ENCODE results near the gene PDZK1IP1.
A peak's percentile ranks its signal among the peaks of the same experiment; 100 is the strongest.
"Not testable (repeated sequence)": the region's sequence is repeated elsewhere in the genome, so short reads cannot be mapped to it uniquely, and the experiment has no call there.

PDZK1IP1 gene

GRCh38 chr1:47193496-47193895 lies 3.7 kb upstream of the PDZK1IP1 start:
- DNase-seq, result not testable (repeated sequence)

GRCh38 chr1:47192458-47193384 lies 2.9 kb upstream of the PDZK1IP1 start:
- DNase-seq, result peak; percentile 76

- DNase-seq, result no peak
Measured at GRCh38 chr1:47191940-47192457, 2.2 kb upstream of the PDZK1IP1 start.

DNA sequence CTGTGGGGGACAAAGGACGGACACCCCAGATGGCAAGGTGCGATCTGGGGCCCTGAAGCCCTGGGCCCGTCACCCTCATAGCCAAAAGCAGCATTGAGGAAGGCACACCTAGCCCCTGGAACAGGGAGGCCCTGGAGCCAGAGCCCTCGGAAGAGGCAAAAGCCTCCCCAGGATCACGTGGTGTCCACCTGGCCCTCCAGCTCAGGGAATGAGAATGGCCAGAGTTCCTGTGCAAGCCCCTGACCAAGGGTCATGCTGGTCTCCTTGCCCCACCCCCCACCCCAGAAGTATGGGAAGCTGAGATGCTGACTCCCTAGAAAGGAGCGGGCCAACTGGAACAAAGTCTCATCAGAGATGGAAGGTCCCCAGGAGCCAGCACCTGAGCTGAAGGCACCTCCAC lies 1.0 kb upstream of the PDZK1IP1 start:
- DNase-seq, result no peak

- DNase-seq, result no peak
Measured at GRCh38 chr1:47190509-47190855, 646 bp upstream of the PDZK1IP1 start.

GRCh38 chr1:47188791-47189785 lies 748 bp downstream of the PDZK1IP1 start:
- no peak for DNase-seq

DNA sequence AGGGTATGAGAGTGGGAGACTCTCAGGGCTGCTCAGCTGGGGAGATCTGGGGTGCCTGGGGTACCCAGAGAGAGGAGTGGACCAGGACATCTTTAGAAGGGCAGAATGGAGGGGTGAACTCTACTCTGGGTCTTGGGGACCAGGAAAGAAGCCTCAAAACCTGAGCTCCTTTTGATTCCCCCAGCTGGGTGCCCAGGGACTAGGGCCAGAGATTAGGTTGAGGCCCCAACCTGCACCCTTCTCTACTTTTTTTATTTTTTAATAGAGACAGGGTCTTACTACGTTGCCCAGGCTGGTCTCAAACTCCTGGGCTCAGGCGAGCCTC lies 1.9 kb downstream of the PDZK1IP1 start:
- no peak for DNase-seq

DNA sequence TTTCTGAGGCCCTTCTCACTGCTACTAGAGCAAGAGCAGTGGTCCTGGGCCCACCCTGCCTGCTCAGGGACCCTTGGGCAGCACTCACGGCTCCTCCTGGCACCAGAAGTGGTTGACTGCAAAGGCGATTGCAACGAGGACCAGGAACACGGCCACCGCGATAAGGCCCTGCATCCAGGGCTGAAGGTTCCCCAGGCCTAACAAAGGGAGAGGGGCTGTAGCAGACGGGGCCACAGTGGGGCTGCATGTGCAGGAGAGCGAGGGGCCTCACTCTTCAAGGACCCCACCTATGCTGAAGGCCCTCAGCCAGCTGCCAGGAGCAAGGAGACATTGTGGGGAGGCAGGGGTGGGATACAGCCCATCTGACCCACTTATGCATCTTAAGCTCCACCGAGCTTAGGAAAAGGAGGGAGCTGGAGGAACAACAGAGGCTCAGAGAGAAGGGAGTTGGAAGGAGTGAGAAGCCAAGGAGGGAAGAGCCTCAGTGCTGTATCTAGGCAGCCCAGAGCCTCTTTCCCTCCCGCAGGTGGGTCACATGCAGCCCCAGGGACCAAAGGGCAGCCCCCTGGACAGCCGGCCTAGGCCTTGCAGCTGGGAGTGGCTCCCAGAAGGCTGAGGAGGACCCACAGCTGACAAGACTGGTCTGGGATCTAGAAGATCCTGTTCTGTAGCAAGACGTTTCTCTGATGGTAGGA lies 2.5 kb downstream of the PDZK1IP1 start:
- no peak for DNase-seq

GRCh38 chr1:47186267-47187185 lies 3.3 kb downstream of the PDZK1IP1 start:
- no peak for DNase-seq

DNA sequence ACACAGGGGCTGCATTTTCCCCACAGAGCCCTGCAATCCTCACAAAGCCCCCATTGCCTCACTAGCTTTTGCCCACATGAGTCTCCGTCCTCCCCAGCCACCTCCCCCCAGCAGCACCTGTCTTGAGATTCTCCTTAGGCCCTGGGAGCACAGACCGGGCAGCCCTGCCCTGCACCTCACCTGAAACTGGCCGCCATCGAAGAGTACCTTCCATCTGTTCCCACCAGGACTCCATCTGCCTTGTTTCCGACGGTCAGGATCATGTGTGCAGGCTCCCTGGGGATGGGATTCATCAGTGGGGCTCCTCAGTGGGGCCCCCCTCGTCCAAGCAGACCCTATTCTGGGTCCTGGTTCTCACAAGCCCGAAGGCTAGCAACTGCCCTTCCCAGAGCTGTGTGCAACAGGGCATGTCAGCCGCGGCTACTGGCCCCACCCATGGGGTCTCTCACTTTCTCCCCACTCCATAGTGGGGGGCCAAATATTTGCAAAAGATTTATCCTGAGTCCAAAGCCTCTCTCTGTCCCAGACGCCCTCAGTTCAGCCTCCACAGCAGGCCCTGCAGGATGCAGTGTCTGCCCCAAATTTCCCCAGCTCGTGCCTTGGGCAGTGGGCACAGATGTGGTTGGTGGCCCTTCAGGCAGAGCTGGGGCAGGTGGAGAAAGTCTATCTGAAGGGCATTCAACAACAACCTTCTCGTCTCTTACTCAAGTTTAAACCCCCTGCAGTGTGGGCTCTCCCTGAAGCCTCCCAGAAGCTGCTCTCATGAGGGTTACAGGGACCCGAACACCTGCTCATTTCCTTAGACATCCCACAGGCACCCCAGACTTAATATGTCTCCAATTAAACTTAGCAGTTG lies 4.8 kb downstream of the PDZK1IP1 start:
- no peak for DNase-seq

DNA sequence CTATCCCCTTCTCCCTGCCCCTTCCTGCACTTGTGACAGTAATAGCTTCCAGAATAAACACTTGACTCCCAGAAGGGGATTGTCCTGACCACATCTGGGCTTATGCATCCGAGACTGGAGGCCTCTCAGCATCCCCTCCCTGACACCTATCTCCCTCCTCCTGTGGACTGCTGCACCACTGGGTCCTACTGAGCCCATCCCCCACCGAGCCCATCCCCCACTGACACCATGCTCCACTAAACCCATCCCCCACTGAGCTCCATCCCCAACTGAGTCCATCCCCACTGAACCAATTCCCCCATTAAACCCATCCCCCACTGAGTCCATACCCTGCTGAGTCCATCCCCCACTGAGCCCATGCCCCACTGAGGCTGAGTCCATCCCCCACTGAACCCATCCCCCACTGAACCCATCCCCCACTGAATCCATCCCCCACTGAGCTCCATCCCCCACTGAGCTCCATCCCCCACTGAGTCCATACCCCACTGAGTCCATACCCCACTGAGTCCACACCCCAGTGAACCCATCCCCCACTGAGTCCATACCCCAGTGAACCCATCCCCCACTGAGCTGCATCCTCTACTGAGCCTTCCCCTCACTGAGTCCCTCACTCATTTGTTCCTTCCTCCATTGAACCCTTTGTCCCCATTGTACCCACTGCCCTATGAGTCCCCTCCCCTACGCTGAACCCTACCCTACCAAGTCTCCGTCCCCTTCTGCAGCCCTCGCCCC lies 5.6 kb downstream of the PDZK1IP1 start:
- DNase-seq, result no peak

- no peak for DNase-seq
Measured at GRCh38 chr1:47183308-47184089, 6.3 kb downstream of the PDZK1IP1 start.

DNA sequence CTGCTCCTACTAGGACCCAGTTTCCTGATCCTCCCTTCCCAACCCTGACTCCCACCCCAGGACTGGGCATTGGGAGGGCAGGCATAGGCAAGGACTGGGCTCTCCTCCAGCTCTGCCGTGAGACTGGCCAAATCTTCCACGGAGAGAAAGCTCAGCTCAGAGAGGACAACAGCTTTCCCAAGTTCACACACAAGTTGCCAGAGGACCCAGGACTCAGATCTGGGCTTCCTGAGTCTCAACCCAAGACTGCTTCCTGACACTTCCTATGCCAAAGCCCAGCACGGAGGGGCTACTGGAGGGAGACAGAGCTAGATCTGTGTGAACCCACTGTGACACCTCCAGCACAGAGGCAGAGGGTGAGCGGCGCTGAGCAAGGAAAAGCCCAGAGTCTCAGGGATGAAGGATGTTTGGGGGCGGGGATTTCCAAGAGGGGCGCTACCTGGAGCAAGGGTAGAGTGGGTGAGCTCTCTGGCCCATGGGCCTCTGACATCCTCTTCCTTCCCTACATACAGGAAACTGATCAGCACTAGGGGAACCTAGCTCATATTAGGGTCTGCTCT lies 7.1 kb downstream of the PDZK1IP1 start:
- no peak for DNase-seq

- no peak for DNase-seq
Measured at GRCh38 chr1:47181955-47182675, 7.7 kb downstream of the PDZK1IP1 start.

DNA sequence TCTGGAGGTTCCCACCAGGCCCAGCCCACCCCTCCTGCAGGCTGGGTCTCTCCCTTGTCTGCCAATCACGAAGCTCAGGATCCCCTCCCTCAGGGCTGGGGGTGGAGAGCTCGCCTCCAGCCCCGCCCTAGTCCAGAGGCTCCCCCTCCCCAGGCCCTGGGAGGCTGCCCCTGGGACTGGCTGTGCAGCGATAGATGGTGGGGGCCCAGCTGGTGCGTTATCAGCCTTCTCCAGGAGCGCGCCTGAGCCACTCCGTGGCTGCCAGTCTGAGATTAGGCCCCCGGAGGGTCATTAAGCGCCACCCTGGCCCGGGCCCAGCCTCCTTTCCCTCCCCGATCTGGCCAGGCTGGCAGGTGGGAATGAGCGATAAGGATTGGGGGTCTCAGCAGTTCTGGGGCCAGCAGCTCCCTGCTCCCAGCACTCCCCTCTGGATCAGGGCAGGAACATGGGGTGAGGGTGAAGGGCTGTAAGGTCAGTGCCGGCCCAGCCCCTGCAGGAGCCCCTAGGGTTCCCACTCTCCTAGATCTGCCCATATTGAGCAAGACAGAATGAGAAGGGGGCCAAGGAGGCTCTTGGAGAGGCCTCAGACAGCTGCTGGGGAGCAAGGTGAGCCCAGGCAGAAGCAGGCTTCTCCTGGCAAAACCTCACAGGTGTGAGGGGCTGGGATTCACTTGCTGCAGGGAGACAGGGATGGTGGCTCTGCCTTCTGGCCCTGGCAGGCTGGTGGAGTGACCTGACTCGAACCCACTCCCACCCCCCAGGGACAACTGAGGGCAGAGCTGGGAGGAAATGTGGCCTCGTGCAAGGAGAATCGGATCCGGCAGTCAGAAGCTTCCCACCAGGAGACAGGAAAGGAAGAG lies 8.5 kb downstream of the PDZK1IP1 start:
- DNase-seq, result no peak

DNA sequence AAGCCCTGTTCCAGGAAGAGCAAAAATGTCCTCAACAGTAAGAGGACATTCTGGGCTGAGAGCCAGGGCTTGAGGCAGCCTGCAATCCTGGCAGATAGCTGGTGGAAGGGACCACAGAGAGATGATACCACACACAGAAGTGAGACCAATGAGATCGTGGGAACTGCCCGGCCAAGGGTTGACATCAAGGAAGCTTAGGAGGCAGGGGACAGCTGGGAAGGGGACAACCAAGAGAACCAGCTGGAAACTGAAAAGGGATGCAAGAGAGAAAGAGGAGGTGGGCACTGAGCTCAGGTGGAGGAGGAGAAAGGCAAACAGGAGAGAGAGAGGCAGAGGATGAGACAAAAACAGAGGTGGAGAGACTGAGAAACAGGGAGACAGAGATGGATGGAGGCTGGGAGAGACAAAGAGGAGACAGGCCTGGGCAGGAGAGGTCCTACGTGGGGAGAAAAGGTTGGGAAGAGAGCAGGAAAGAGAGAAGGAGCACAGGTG lies 9.2 kb downstream of the PDZK1IP1 start:
- no peak for DNase-seq

DNA sequence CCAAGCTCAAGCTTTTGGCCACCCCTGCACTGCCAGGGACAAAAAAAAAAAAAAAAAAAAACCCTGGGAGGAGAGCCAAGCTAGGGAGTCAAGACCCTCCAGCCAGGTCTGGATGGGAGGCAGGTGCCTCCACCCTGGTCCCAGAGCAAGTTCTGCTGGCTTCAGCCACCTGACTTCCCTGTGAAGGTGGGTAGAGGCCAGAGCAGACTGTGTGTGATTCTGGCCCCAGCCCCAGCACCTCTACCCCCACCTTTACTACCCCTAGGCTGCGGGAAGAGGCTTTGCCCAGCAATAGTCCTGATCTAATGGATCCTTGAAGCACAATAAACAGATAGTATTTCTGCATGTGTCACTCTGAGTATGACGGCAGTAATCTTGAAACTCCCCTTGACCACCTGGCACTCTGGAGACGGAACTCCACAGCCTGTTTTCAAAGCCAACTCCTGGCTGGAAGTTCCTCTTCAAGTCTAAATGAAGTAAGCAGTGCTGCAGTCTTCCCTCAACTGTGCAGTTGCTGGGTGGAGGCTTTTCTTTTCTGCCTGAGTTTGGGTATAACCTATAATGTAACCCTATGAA lies 9.8 kb downstream of the PDZK1IP1 start:
- DNase-seq, result no peak

Measured in activated CD4-positive, alpha-beta T cell treated with anti-CD3 and anti-CD28 coated beads, Interleukin-10, Interleukin-2, amounts not matched to agents 100 ng/mL and 50 ng/mL, durations not matched to agents 16 hours and 8 hours (primary cell).